ENCODE measurements around the gene MAMSTR.
A peak's percentile ranks its signal among the peaks of the same experiment; 100 is the strongest.

- no peak for TF ChIP-seq CTCF (IDR thresholded peaks at IDR 0.05)
- peak in 1 of 2 donors; percentile 71 for TF ChIP-seq POLR2A (IDR thresholded peaks at IDR 0.05)
These were observed 5.4 kb downstream of the MAMSTR start for GRCh38 chr19:48713864-48714755.

Measured in adrenal gland (tissue), 5 donors.